ENCODE results near the gene CPED1.
"Not testable (repeated sequence)": the region's sequence is repeated elsewhere in the genome, so short reads cannot be mapped to it uniquely, and the experiment has no call there.

CPED1 gene

GRCh38 chr7:121181357-121181756, 192.8 kb downstream of the CPED1 start:
- Histone ChIP-seq H3K27ac (ENCODE audit: poor library complexity, severe bottlenecking) (no peak overlapping the region), H3K4me1 (ENCODE audit: insufficient read depth, poor library complexity, severe bottlenecking) (no peaks in the 10 kb centered on the region), H3K4me3 (ENCODE audit: severe bottlenecking) (no peak overlapping the region), H3K36me3 (ENCODE audit: low read depth) (no peaks in the 10 kb centered on the region), H3K9me3 (ENCODE audit: severe bottlenecking) (no peaks in the 10 kb centered on the region), H3K27me3 (ENCODE audit: insufficient read depth, poor library complexity, severe bottlenecking) (peaks cover 11% of the 10 kb centered on the region)
- no peak for TF ChIP-seq CTCF (IDR thresholded peaks at IDR 0.05; ENCODE audit: poor library complexity, severe bottlenecking)
- ATAC-seq (ENCODE audit: low read depth) (no peak), DNase-seq (ENCODE audit: low spot score) (no peak)

GRCh38 chr7:121182281-121182680, 193.8 kb downstream of the CPED1 start:
- DNase-seq (ENCODE audit: low spot score): no peak

GRCh38 chr7:121182902-121183301, 194.4 kb downstream of the CPED1 start:
- H3K4me3 ChIP-seq (ENCODE audit: severe bottlenecking): no peak overlapping the region
- TF ChIP-seq CTCF (IDR thresholded peaks at IDR 0.05; ENCODE audit: poor library complexity, severe bottlenecking): no peak
- no peak for ATAC-seq (ENCODE audit: low read depth)
- no peak overlapping the region for H3K27ac ChIP-seq (ENCODE audit: poor library complexity, severe bottlenecking)
- no peaks in the 10 kb centered on the region for H3K36me3 ChIP-seq (ENCODE audit: low read depth)
- H3K9me3 ChIP-seq (ENCODE audit: severe bottlenecking): no peaks in the 10 kb centered on the region
- H3K4me1 ChIP-seq (ENCODE audit: insufficient read depth, poor library complexity, severe bottlenecking): no peaks in the 10 kb centered on the region
- no peaks in the 10 kb centered on the region for H3K27me3 ChIP-seq (ENCODE audit: insufficient read depth, poor library complexity, severe bottlenecking)
- DNase-seq (ENCODE audit: low spot score): no peak

More at GRCh38 chr7:121182281-121182680, 193.8 kb downstream of the CPED1 start:
- H3K4me1 ChIP-seq (ENCODE audit: insufficient read depth, poor library complexity, severe bottlenecking): no peaks in the 10 kb centered on the region
- H3K27ac ChIP-seq (ENCODE audit: poor library complexity, severe bottlenecking): no peak overlapping the region
- TF ChIP-seq CTCF (IDR thresholded peaks at IDR 0.05; ENCODE audit: poor library complexity, severe bottlenecking): no peak
- H3K36me3 ChIP-seq (ENCODE audit: low read depth): no peaks in the 10 kb centered on the region
- H3K27me3 ChIP-seq (ENCODE audit: insufficient read depth, poor library complexity, severe bottlenecking): peaks cover 1% of the 10 kb centered on the region
- no peak for ATAC-seq (ENCODE audit: low read depth)
- no peak overlapping the region for H3K4me3 ChIP-seq (ENCODE audit: severe bottlenecking)
- no peaks in the 10 kb centered on the region for H3K9me3 ChIP-seq (ENCODE audit: severe bottlenecking)

- not testable (repeated sequence) for DNase-seq (ENCODE audit: low spot score); H3K27ac ChIP-seq (ENCODE audit: poor library complexity, severe bottlenecking); H3K36me3 ChIP-seq (ENCODE audit: low read depth); H3K27me3 ChIP-seq (ENCODE audit: insufficient read depth, poor library complexity, severe bottlenecking); H3K9me3 ChIP-seq (ENCODE audit: severe bottlenecking); H3K4me3 ChIP-seq (ENCODE audit: severe bottlenecking); ATAC-seq (ENCODE audit: low read depth); H3K4me1 ChIP-seq (ENCODE audit: insufficient read depth, poor library complexity, severe bottlenecking)
These were observed 195.4 kb downstream of the CPED1 start for GRCh38 chr7:121183883-121184282.

GRCh38 chr7:121186746-121187145, 198.2 kb downstream of the CPED1 start:
- Histone ChIP-seq H3K9me3 (ENCODE audit: severe bottlenecking) (no peaks in the 10 kb centered on the region), H3K27me3 (ENCODE audit: insufficient read depth, poor library complexity, severe bottlenecking) (no peaks in the 10 kb centered on the region), H3K36me3 (ENCODE audit: low read depth) (no peaks in the 10 kb centered on the region), H3K4me3 (ENCODE audit: severe bottlenecking) (no peak overlapping the region), H3K27ac (ENCODE audit: poor library complexity, severe bottlenecking) (no peak overlapping the region), H3K4me1 (ENCODE audit: insufficient read depth, poor library complexity, severe bottlenecking) (no peaks in the 10 kb centered on the region)
- TF ChIP-seq CTCF (IDR thresholded peaks at IDR 0.05; ENCODE audit: poor library complexity, severe bottlenecking): no peak
- ATAC-seq (ENCODE audit: low read depth) (no peak), DNase-seq (ENCODE audit: low spot score) (no peak)

Measured in RWPE2 (cell line).